ENCODE data around the gene RAD18.
A peak's percentile ranks its signal among the peaks of the same experiment; 100 is the strongest.

The RAD18 gene

GRCh38 chr3:8963137-8963853, at the start of gene RAD18:
Gene RAD18 (minus strand): TSS chr3:8963472. CDS start chr3:8963385, 87 bp downstream.
- peak; percentile 71 for DNase-seq

- no peak for DNase-seq
Measured at GRCh38 chr3:9012521-9012920, 49.2 kb upstream of the RAD18 start.

- no peak for DNase-seq
Measured at GRCh38 chr3:9009976-9010545, 46.8 kb upstream of the RAD18 start.

- DNase-seq = no peak
Measured at GRCh38 chr3:9008550-9009255, 45.4 kb upstream of the RAD18 start.

GRCh38 chr3:9007928-9008327, 44.7 kb upstream of the RAD18 start:
- DNase-seq = no peak

GRCh38 chr3:9007213-9007612, 43.9 kb upstream of the RAD18 start:
- DNase-seq = no peak

GRCh38 chr3:9000041-9000440, 36.8 kb upstream of the RAD18 start:
- DNase-seq = no peak

GRCh38 chr3:8997151-8997550, 33.9 kb upstream of the RAD18 start:
- DNase-seq = no peak

GRCh38 chr3:8996681-8997121, 33.4 kb upstream of the RAD18 start:
- no peak for DNase-seq

- no peak for DNase-seq
Measured at GRCh38 chr3:8996216-8996615, 32.9 kb upstream of the RAD18 start.

- DNase-seq = no peak
Measured at GRCh38 chr3:8994226-8994625, 31.0 kb upstream of the RAD18 start.

- no peak for DNase-seq
Measured at GRCh38 chr3:8993331-8993730, 30.1 kb upstream of the RAD18 start.

- no peak for DNase-seq
Measured at GRCh38 chr3:8992854-8993253, 29.6 kb upstream of the RAD18 start.

GRCh38 chr3:8992199-8992598, 28.9 kb upstream of the RAD18 start:
- DNase-seq = no peak

GRCh38 chr3:8990266-8991215, 27.3 kb upstream of the RAD18 start:
- DNase-seq = no peak

- DNase-seq = no peak
Measured at GRCh38 chr3:8988791-8989558, 25.7 kb upstream of the RAD18 start.

- no peak for DNase-seq
Measured at GRCh38 chr3:8988384-8988655, 25.0 kb upstream of the RAD18 start.

- DNase-seq = no peak
Measured at GRCh38 chr3:8987645-8988383, 24.5 kb upstream of the RAD18 start.

GRCh38 chr3:8987226-8987625, 24.0 kb upstream of the RAD18 start:
- DNase-seq = no peak

GRCh38 chr3:8986741-8987140, 23.5 kb upstream of the RAD18 start:
- DNase-seq = no peak

- no peak for DNase-seq
Measured at GRCh38 chr3:8985876-8986275, 22.6 kb upstream of the RAD18 start.

GRCh38 chr3:8985411-8985831, 22.1 kb upstream of the RAD18 start:
- DNase-seq = no peak
